MM.1S (cell line): ENCODE data around the gene SOX11.

ENCODE experiments used
- DNase-seq: peaks from one replicate; pipeline ENCODE4 v3.0.0-alpha.2; 2015
- H2AFZ ChIP-seq: fragments of 300-600 bp; sonication (generic); 2 replicates; pipeline ENCODE4 v1.6.0; 2016; ENCODE audit warnings: antibody characterized with exemption, low read length
- H3F3A ChIP-seq: fragments of 300-600 bp; sonication (generic); 2 replicates; pipeline ENCODE4 v1.6.1; 2016; ENCODE audit warnings: mild to moderate bottlenecking, antibody characterized with exemption, low read length, moderate library complexity, mixed read lengths; ENCODE audit not compliant: insufficient read depth
- H3K27ac ChIP-seq: fragments of 300-600 bp; sonication (generic); 2 replicates; pipeline ENCODE4 v1.5.1; 2016; ENCODE audit warnings: mild to moderate bottlenecking, low read length
- H3K27me3 ChIP-seq: fragments of 300-600 bp; sonication (generic); replicated peaks from 2 replicates; pipeline ENCODE4 v1.6.0; 2016; ENCODE audit warnings: low read length; ENCODE audit not compliant: insufficient read depth
- H3K36me3 ChIP-seq: fragments of 300-600 bp; sonication (generic); replicated peaks from 2 replicates; pipeline ENCODE4 v1.6.1; 2016; ENCODE audit warnings: mild to moderate bottlenecking, low read length, mixed read lengths; ENCODE audit not compliant: insufficient read depth
- H3K4me1 ChIP-seq: fragments of 300-600 bp; sonication (generic); 2 replicates; pipeline ENCODE4 v1.6.1; 2016; ENCODE audit warnings: low read length, mixed read lengths
- H3K4me2 ChIP-seq: fragments of 300-600 bp; sonication (generic); 2 replicates; pipeline ENCODE4 v1.6.0; 2016; ENCODE audit warnings: low read depth, low read length
- H3K4me3 ChIP-seq: fragments of 300-600 bp; sonication (generic); 2 replicates; pipeline ENCODE4 v1.5.1; 2016; ENCODE audit warnings: low read length, mixed read lengths
- H3K79me2 ChIP-seq: fragments of 300-600 bp; sonication (generic); 2 replicates; pipeline ENCODE4 v1.6.1; 2016; ENCODE audit warnings: mixed run types, low read length, mixed read lengths
- H3K9ac ChIP-seq: fragments of 300-600 bp; sonication (generic); 2 replicates; pipeline ENCODE4 v1.6.1; 2016; ENCODE audit warnings: low read length, mixed read lengths
- H3K9me2 ChIP-seq: fragments of 300-600 bp; sonication (generic); replicated peaks from 2 replicates; pipeline ENCODE4 v1.6.1; 2016; ENCODE audit warnings: mild to moderate bottlenecking, low read length, mixed read lengths; ENCODE audit not compliant: insufficient read depth
- H3K9me3 ChIP-seq: fragments of 300-600 bp; sonication (generic); replicated peaks from 2 replicates; pipeline ENCODE4 v1.6.1; 2016; ENCODE audit warnings: mild to moderate bottlenecking, low read length, mixed read lengths; ENCODE audit not compliant: insufficient read depth
- H4K20me1 ChIP-seq: fragments of 300-600 bp; sonication (generic); 2 replicates; pipeline ENCODE4 v1.6.1; 2016; ENCODE audit warnings: mild to moderate bottlenecking, low read length, moderate library complexity, mixed read lengths; ENCODE audit not compliant: insufficient read depth
- CTCF ChIP-seq: fragments of 300-600 bp; sonication (generic); IDR thresholded peaks from 2 replicates; pipeline ENCODE4 v1.5.1; 2016; ENCODE audit warnings: antibody characterized with exemption, low read length, mixed read lengths
- EZH2 ChIP-seq: fragments of 300-600 bp; sonication (generic); optimal IDR thresholded peaks from 2 replicates; pipeline ENCODE3; 2017; ENCODE audit warnings: low read depth, mild to moderate bottlenecking, antibody characterized with exemption, low read length, mixed read lengths
- EZH2phosphoT487 ChIP-seq: fragments of 300-600 bp; sonication (generic); IDR thresholded peaks from 2 replicates; pipeline ENCODE4 v1.6.1; 2018; ENCODE audit warnings: antibody characterized with exemption, low read length

SOX11 gene

GRCh38 chr2:5677133-5677532 lies 15.1 kb upstream of the SOX11 start:
- Histone ChIP-seq H3K9me3 (no peaks in the 10 kb centered on the region), H3K9me2 (no peaks in the 10 kb centered on the region), H3K9ac (no peak overlapping the region), H2AFZ (no peak overlapping the region), H3K4me1 (no peaks in the 10 kb centered on the region), H3K79me2 (no peaks in the 10 kb centered on the region), H3K36me3 (no peaks in the 10 kb centered on the region), H3K4me3 (no peak overlapping the region), H3K27ac (no peak overlapping the region), H4K20me1 (no peaks in the 10 kb centered on the region), H3K4me2 (no peak overlapping the region), H3K27me3 (no peaks in the 10 kb centered on the region), H3F3A (no peaks in the 10 kb centered on the region)
- TF ChIP-seq CTCF (no peak), EZH2 (no peak), EZH2phosphoT487 (no peak)
- no peak for DNase-seq

- H4K20me1 ChIP-seq, result no peaks in the 10 kb centered on the region
- no peak overlapping the region for H3K4me3 ChIP-seq
- no peak overlapping the region for H3K4me2 ChIP-seq
- H3K9ac ChIP-seq, result no peak overlapping the region
- no peaks in the 10 kb centered on the region for H3K27me3 ChIP-seq
- H3K79me2 ChIP-seq, result no peaks in the 10 kb centered on the region
- no peaks in the 10 kb centered on the region for H3K9me2 ChIP-seq
- H3K27ac ChIP-seq, result no peak overlapping the region
- no peaks in the 10 kb centered on the region for H3F3A ChIP-seq
- no peak overlapping the region for H2AFZ ChIP-seq
- H3K36me3 ChIP-seq, result no peaks in the 10 kb centered on the region
- no peaks in the 10 kb centered on the region for H3K9me3 ChIP-seq
- TF ChIP-seq EZH2phosphoT487 (no peak), CTCF (no peak), EZH2 (no peak)
- no peaks in the 10 kb centered on the region for H3K4me1 ChIP-seq
- no peak for DNase-seq
Observed at GRCh38 chr2:5683471-5683870, 8.7 kb upstream of the SOX11 start.

DNA sequence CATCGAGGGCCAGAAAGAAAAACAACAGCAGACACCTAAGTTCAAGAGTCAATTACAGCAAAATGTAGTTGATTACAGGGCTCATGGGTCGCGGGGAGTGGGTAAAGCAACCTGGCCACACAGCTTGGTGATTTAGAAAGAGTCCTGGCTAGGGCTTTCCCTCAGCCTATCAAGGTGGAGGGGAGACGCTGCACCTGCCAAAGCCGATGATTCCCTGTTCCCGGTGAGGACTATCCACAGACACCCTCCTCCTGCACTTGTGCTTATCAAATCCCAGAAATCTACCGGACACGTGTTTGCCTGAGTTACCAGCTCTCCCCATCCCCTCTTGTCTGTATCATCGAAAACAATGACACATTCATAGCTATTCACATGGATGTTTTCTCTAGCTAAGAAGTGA lies 7.0 kb upstream of the SOX11 start:
- Histone ChIP-seq H3K4me1 (no peaks in the 10 kb centered on the region), H2AFZ (no peak overlapping the region), H3K9me2 (no peaks in the 10 kb centered on the region), H3K4me3 (no peak overlapping the region), H3K9me3 (no peaks in the 10 kb centered on the region), H4K20me1 (no peaks in the 10 kb centered on the region), H3K27ac (no peak overlapping the region), H3K4me2 (no peak overlapping the region), H3F3A (no peaks in the 10 kb centered on the region), H3K9ac (no peak overlapping the region), H3K79me2 (no peaks in the 10 kb centered on the region), H3K36me3 (no peaks in the 10 kb centered on the region), H3K27me3 (no peaks in the 10 kb centered on the region)
- no peak for DNase-seq
- TF ChIP-seq EZH2phosphoT487 (no peak), EZH2 (no peak), CTCF (no peak)

GRCh38 chr2:5686068-5686467 lies 6.1 kb upstream of the SOX11 start:
- H3F3A ChIP-seq, result no peaks in the 10 kb centered on the region
- no peaks in the 10 kb centered on the region for H3K9me2 ChIP-seq
- H3K27me3 ChIP-seq, result no peaks in the 10 kb centered on the region
- no peak overlapping the region for H3K9ac ChIP-seq
- no peaks in the 10 kb centered on the region for H3K36me3 ChIP-seq
- no peak overlapping the region for H3K27ac ChIP-seq
- H3K4me2 ChIP-seq, result no peak overlapping the region
- H4K20me1 ChIP-seq, result no peaks in the 10 kb centered on the region
- no peaks in the 10 kb centered on the region for H3K4me1 ChIP-seq
- no peaks in the 10 kb centered on the region for H3K79me2 ChIP-seq
- no peak overlapping the region for H3K4me3 ChIP-seq
- no peak for TF ChIP-seq EZH2
- DNase-seq, result no peak
- no peak overlapping the region for H2AFZ ChIP-seq
- no peaks in the 10 kb centered on the region for H3K9me3 ChIP-seq
